Endodermal cell (in vitro differentiated cells): ENCODE results near the gene ASAP2. TPM values are rescaled to one million over a fixed set of nuclear protein-coding genes. Genes with fewer than 3 reads are reported as not detected.

Source experiments
- DNase-seq: peaks from one replicate; pipeline ENCODE4 v3.0.0-alpha.2; 2017
- H3K27ac ChIP-seq: 2 replicates; pipeline ENCODE4 v1.5.1; 2013; ENCODE audit warnings: mild to moderate bottlenecking, low read depth, low read length, moderate library complexity
- H3K27me3 ChIP-seq: 2 replicates; pipeline ENCODE4 v1.6.1; 2013; ENCODE audit warnings: mild to moderate bottlenecking, low read length, moderate library complexity; ENCODE audit not compliant: insufficient read depth, control insufficient read depth, poor library complexity, severe bottlenecking
- H3K36me3 ChIP-seq: 2 replicates; pipeline ENCODE4 v1.7.0; 2013; ENCODE audit warnings: mild to moderate bottlenecking, low read length, moderate library complexity; ENCODE audit not compliant: control insufficient read depth, insufficient read depth
- H3K4me1 ChIP-seq: one replicate; pipeline ENCODE4 v1.7.0; 2013; ENCODE audit warnings: low read length; ENCODE audit not compliant: control insufficient read depth, insufficient read depth
- H3K4me3 ChIP-seq: 2 replicates; pipeline ENCODE4 v1.5.1; 2013; ENCODE audit warnings: mild to moderate bottlenecking, low read length, moderate library complexity
- H3K9ac ChIP-seq: 2 replicates; pipeline ENCODE4 v1.6.1; 2013; ENCODE audit warnings: mild to moderate bottlenecking, low read length, moderate library complexity; ENCODE audit not compliant: poor library complexity, severe bottlenecking; ENCODE audit errors: extremely low read depth
- H3K9me3 ChIP-seq: 2 replicates; pipeline ENCODE4 v1.6.1; 2013; ENCODE audit warnings: mild to moderate bottlenecking, low read length, moderate library complexity; ENCODE audit not compliant: control insufficient read depth
- H3K27ac Mint-ChIP-seq: 2 replicates; pipeline ENCODE4 v1.8.0; 2020; ENCODE audit warnings: mixed read lengths
- H3K27me3 Mint-ChIP-seq: 2 replicates; pipeline ENCODE4 v1.8.0; 2021; ENCODE audit warnings: mild to moderate bottlenecking, mixed read lengths; ENCODE audit not compliant: insufficient read depth
- H3K36me3 Mint-ChIP-seq: 2 replicates; pipeline ENCODE4 v1.8.0; 2020; ENCODE audit warnings: low read depth, mixed read lengths
- H3K4me1 Mint-ChIP-seq: 2 replicates; pipeline ENCODE4 v1.8.0; 2020; ENCODE audit warnings: mixed read lengths
- H3K4me3 Mint-ChIP-seq: 2 replicates; pipeline ENCODE4 v1.8.0; 2020; ENCODE audit warnings: mild to moderate bottlenecking, moderate library complexity, mixed read lengths
- H3K9me3 Mint-ChIP-seq: 2 replicates; pipeline ENCODE4 v1.8.0; 2020; ENCODE audit warnings: mild to moderate bottlenecking, mixed read lengths
- WGBS, 2 experiments: methylation state at CpG; one replicate each; pipeline versions ENCODE4 v1.1.5 to v1.1.7; 2013; ENCODE audit warnings: missing lambda C conversion rate in 2 of 2, mixed read lengths in 1 of 2; ENCODE audit not compliant: insufficient coverage in 1 of 2, insufficient read length in 1 of 2; 5-methylcytosine and 5-hydroxymethylcytosine counted together
- total RNA-seq, 2 donors: library from RNA; stranded (reverse); fragmentation: NEBNext Ultra II Directional in 1 of 2; extraction: Animal tissue kit (Norgen Biotek cat#: 25700) in 1 of 2; gene quantifications; 2 replicates in 1 of 2; 3 replicates in 1 of 2; pipeline ENCODE4 v1.2.1, GENCODE V29; 2021
- TF ChIP-seq, protein P1 (sequence below): fragments of 200-600 bp; sonication (generic); conservative IDR thresholded peaks from 2 replicates; pipeline ENCODE4 v1.5.0; 2021; ENCODE audit warnings: antibody characterized with exemption, mild to moderate bottlenecking

Gene ASAP2
- total RNA-seq, 2 donors from 2014 or later, result 11.8 to 20.4 TPM

DNA sequence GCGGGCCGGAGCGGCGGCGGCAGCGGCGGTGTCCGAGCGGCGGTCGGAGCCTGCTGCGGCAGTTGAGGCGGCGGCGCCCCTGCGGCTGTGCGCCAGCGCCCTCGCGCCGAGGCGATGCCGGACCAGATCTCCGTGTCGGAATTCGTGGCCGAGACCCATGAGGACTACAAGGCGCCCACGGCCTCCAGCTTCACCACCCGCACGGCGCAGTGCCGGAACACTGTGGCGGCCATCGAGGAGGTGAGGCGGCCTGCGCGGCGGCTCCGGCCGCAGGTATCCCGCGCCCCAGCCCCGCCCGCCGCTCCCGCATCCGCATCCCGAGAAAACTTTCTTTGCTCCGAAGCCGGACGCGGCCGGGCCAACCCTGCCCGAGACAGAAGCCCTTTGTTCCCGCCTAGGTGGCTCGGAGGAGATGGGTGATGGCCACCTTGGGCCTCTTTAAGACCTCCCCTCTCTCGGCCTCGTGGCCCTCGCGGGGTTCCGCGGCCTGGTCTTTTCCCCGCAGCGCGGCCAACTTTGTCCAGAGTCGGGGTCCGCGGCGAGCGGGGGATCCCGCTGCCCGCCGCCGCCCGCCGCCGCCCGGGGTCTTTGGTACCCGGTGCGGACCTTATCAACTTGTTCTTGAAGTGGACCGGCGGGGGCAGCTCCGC lies 504 bp downstream of the ASAP2 start:
- Mint-ChIP-seq H3K4me1 (peaks cover 21% of the 10 kb centered on the region), H3K4me3 (peak overlapping the region; percentile 65), H3K9me3 (no peaks in the 10 kb centered on the region), H3K27me3 (peaks cover 78% of the 10 kb centered on the region), H3K27ac (no peak overlapping the region), H3K36me3 (no peaks in the 10 kb centered on the region)
- peak overlapping the region; percentile 80 for H3K4me3 ChIP-seq
- H3K36me3 ChIP-seq, result no peaks in the 10 kb centered on the region
- H3K27me3 ChIP-seq, result peaks cover 46% of the 10 kb centered on the region
- peak overlapping the region; percentile 47 for H3K9ac ChIP-seq
- H3K9me3 ChIP-seq, result no peaks in the 10 kb centered on the region
- H3K4me1 ChIP-seq, result no peaks in the 10 kb centered on the region
- peak; percentile 75 for DNase-seq
- H3K27ac ChIP-seq, result peak overlapping the region; percentile 74
- WGBS, 2 experiments, result 0 to 3% methylated on average over 6 to 84 of the region's 84 CpGs
- TF ChIP-seq, protein P1, sequence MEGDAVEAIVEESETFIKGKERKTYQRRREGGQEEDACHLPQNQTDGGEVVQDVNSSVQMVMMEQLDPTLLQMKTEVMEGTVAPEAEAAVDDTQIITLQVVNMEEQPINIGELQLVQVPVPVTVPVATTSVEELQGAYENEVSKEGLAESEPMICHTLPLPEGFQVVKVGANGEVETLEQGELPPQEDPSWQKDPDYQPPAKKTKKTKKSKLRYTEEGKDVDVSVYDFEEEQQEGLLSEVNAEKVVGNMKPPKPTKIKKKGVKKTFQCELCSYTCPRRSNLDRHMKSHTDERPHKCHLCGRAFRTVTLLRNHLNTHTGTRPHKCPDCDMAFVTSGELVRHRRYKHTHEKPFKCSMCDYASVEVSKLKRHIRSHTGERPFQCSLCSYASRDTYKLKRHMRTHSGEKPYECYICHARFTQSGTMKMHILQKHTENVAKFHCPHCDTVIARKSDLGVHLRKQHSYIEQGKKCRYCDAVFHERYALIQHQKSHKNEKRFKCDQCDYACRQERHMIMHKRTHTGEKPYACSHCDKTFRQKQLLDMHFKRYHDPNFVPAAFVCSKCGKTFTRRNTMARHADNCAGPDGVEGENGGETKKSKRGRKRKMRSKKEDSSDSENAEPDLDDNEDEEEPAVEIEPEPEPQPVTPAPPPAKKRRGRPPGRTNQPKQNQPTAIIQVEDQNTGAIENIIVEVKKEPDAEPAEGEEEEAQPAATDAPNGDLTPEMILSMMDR, result no peak

DNA sequence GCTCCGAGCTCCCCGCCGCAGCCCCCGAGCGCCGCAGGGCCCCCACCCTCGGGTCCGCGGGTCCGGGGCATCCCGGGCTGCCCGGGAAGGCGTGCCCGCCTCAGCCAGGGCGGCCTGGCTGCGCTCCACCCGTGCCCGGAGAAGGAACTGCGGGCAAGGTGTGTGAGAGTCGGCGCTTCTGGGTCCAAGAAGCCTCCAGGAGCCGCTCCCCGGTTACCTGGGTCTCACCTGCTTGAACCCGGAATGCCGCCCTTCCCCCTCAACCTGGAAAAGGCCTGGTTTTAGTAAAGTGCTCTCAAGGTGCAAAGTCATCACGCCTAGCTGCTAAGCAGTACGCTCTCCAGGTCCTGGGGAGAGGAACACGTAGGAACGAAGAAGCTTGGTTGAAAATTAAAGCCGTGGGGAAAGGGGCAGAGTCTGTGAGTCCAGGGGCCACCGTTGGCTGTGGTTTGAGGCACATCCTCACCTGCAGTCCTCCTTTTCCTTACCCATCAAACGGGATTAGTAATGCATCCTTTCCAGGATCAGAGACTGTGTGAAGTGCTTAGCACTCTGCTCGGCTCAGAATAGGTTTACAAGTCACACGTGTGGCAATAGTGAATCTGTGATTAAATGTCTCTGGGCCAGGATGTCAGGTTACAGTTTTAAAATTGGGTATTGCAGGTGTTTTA lies 1.2 kb downstream of the ASAP2 start:
- Histone ChIP-seq H3K4me1 (peaks cover 4% of the 10 kb centered on the region), H3K9ac (peak overlapping the region; percentile 47), H3K36me3 (no peaks in the 10 kb centered on the region), H3K4me3 (peak overlapping the region; percentile 80), H3K9me3 (no peaks in the 10 kb centered on the region), H3K27ac (no peak overlapping the region), H3K27me3 (peaks cover 47% of the 10 kb centered on the region)
- WGBS, 2 experiments, result 2% methylated on average over 10 to 34 of the region's 34 CpGs
- Mint-ChIP-seq H3K27me3 (peaks cover 83% of the 10 kb centered on the region), H3K27ac (no peak overlapping the region), H3K9me3 (no peaks in the 10 kb centered on the region), H3K4me3 (peak overlapping the region; percentile 65), H3K4me1 (peaks cover 26% of the 10 kb centered on the region), H3K36me3 (no peaks in the 10 kb centered on the region)
- peak; percentile 81 for DNase-seq
- TF ChIP-seq, protein P1, result no peak

DNA sequence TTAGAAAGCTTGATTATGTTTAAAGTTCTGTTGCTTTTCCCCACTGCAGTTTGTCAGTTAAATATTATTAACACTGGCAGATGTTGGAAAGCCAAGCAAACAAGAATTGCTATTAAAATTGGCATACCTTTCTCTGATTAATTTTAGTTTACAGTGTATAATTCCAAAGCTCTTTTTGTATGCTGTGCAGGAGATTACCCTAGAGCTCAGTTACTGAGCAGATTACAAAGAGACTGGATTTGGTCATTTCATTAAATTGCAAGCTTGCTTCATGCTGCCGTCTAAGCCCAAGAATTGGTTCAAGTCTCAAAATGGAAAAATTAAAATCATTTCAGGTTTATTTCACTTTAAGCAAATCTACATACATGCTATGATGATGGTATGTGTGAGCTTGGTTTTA lies 2.3 kb downstream of the ASAP2 start:
- TF ChIP-seq, protein P1, result no peak
- H3K27me3 ChIP-seq, result peaks cover 53% of the 10 kb centered on the region
- H3K4me1 ChIP-seq, result peaks cover 7% of the 10 kb centered on the region
- WGBS, 2 experiments, result 93% methylated on average over 1 of the region's 1 CpG; no CpG with 5 or more reads in 1 of the 2 experiments
- peaks cover 31% of the 10 kb centered on the region for H3K4me1 Mint-ChIP-seq
- no peaks in the 10 kb centered on the region for H3K36me3 Mint-ChIP-seq
- no peaks in the 10 kb centered on the region for H3K9me3 Mint-ChIP-seq
- no peak overlapping the region for H3K9ac ChIP-seq
- no peak overlapping the region for H3K27ac Mint-ChIP-seq
- no peak overlapping the region for H3K27ac ChIP-seq
- H3K27me3 Mint-ChIP-seq, result peaks cover 86% of the 10 kb centered on the region
- DNase-seq, result no peak
- H3K36me3 ChIP-seq, result no peaks in the 10 kb centered on the region
- no peaks in the 10 kb centered on the region for H3K9me3 ChIP-seq
- H3K4me3 ChIP-seq, result peak overlapping the region; percentile 24
- no peak overlapping the region for H3K4me3 Mint-ChIP-seq
